Endometrial microvascular endothelial cells (primary cell): ENCODE results near the gene TIMM22. TPM values are rescaled to one million over a fixed set of nuclear protein-coding genes. Genes with fewer than 3 reads are reported as not detected.
"Not testable (repeated sequence)": the region's sequence is repeated elsewhere in the genome, so short reads cannot be mapped to it uniquely, and the experiment has no call there.

Source experiments
- in situ Hi-C: cut with HindIII; loops from 2 replicates; pipeline ENCODE4 v1.10.0; 2017; ENCODE audit warnings: low sequenced_read_pairs, low pct_unique_long_range_greater_than_20kb; ENCODE audit errors: inconsistent ontology term
- total RNA-seq: library from RNA; depleted of rRNA; stranded (reverse); fragments of >200 nt; gene quantifications from one replicate; pipeline ENCODE4 v1.2.3, GENCODE V29; 2015; ENCODE audit errors: inconsistent ontology term

The TIMM22 gene
- total RNA-seq, 1 donor from 2014 or later = 24.3 TPM

DNA sequence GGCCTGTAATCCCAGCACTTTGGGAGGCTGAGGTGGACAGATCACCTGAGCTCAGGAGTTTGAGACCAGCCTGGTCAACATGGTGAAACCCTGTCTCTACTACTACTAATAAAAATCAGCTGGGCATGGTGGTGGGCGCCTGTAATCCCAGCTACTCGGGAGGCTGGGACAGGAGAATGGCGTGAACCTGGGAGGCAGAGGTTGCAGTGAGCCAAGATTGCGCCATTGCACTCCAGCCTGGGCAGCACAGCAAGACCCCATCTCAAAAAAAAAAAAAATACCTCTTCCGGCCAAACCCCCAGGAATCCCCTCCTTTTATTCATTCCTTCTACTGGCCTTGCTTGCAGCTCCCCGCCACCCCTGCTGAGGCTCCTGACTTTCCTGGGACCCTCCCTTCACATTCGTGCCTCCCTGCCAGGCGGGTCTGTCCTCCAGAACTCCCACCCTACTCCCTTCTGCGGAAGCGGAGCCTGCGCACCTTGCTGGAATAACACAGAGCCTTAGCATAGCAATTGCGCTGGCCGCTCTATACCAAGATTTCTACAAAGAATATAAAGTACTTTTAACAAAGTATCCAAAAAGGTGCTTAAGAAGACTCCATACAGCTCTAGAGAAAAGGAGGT, 47.6 kb downstream of the TIMM22 start:
- in situ Hi-C loops = not testable (repeated sequence)

- in situ Hi-C loops = no loop called here
These were observed 48.5 kb downstream of the TIMM22 start for GRCh38 chr17:1045456-1045855.

GRCh38 chr17:1047177-1047878, 50.4 kb downstream of the TIMM22 start:
- in situ Hi-C loops = no loop called here

GRCh38 chr17:1047879-1048470, 51.0 kb downstream of the TIMM22 start:
- in situ Hi-C loops = no loop called here

DNA sequence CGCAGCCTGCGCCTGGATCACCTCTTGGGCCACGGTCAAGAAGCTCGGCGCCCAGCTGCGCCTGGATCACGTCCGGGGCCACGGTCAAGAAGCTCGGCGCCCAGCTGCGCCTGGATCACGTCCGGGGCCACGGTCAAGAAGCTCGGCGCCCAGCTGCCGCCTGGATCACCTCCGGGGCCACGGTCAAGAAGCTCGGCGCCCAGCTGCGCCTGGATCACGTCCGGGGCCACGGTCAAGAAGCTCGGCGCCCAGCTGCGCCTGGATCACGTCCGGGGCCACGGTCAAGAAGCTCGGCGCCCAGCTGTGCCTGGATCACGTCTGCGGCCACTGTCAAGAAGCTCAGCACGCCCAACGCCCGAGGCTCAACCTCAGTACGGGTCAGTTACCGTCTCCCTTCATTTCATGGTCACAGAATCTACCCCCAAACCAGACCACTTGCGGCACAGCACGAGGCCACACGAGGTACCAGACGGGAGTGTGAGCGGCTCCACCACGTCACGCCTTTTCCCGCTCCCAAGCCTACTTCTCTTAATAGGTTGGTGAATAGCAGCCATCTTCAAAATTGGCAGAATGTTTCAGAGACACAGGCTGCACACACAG, 51.7 kb downstream of the TIMM22 start:
- in situ Hi-C loops = not testable (repeated sequence)

DNA sequence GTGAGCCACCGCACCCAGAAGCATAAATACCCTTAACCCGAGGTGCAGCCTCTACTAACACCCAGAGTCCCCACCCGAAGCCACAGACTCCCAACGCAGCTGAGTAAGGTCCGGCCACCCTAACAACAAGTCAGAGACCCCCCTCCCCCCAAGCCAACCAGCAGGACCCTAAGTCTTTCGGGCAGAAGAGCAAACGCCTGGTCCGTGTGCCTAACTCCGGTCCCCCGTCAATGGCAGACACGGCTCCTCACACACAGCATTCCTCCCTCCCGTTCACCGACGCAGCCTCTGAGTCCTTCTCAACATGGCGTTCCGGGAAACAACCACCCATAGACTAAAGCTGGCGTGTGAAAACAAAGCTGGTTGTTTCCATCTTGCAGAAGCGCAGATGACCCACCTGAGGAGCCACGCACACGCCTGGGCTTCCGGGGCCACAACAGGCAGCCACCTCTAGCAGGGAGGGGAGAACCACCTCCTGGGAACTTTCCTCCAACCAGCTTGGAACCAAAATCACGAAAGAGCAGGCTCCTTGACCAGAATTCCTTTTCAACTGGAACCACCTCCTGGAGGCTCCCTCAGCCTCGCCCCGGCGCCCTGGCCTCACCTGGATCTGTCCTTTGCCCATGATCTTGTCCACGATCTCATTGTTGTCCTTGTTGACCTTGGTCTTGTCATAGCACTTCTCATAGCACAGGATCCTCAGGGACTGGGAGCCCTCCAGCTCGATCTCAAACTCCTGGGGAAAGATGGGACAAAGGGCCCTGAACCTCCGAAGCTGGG, 52.7 kb downstream of the TIMM22 start:
- in situ Hi-C loops = no loop called here

GRCh38 chr17:1050246-1050995, 53.5 kb downstream of the TIMM22 start:
- in situ Hi-C loops = no loop called here

GRCh38 chr17:1050996-1051925, 54.3 kb downstream of the TIMM22 start:
- in situ Hi-C loops = no loop called here

Other genes with a start within 250 kb of the TIMM22 start
- gene GEMIN4, start 244.9 kb upstream of the TIMM22 start, total RNA-seq = 27.6 TPM
- 73.4 TPM for gene GLOD4, start 214.8 kb upstream of the TIMM22 start, total RNA-seq
- 29.4 TPM for gene MRM3, start 214.8 kb upstream of the TIMM22 start, total RNA-seq
- gene NXN, start 17.4 kb upstream of the TIMM22 start, total RNA-seq = 0.28 TPM
- gene ABR, start 182.9 kb downstream of the TIMM22 start, total RNA-seq = 63.0 TPM